SK-N-SH treated with all-trans-retinoic acid at 6 μM for 48 hours (cell line): ENCODE results near the gene KHK.

Experiments used
- ATAC-seq: fragments of 200-7000 bp; cut with Tn5 transposase; 3 replicates; pipeline ENCODE4 v1.9.1; 2020; ENCODE audit warnings: mild to moderate bottlenecking, moderate library complexity
- ARNTL ChIP-seq: fragments of 450-650 bp; formaldehyde crosslinking; IDR thresholded peaks from 2 replicates; pipeline ENCODE4 v1.5.0; 2020; ENCODE audit warnings: low read depth, mild to moderate bottlenecking, moderate library complexity, borderline replicate concordance
- BACH2 ChIP-seq: fragments of 250-450 bp; sonication (Bioruptor Pico); IDR thresholded peaks from 2 replicates; pipeline ENCODE4 v1.9.0; 2021; ENCODE audit warnings: mild to moderate bottlenecking, borderline replicate concordance
- CSDC2 ChIP-seq: fragments of 250-450 bp; sonication (Bioruptor Pico); IDR thresholded peaks from 2 replicates; pipeline ENCODE4 v1.5.0; 2020; ENCODE audit warnings: mild to moderate bottlenecking, moderate library complexity
- ESRRG ChIP-seq: fragments of 250-450 bp; sonication (Bioruptor Pico); IDR thresholded peaks from 2 replicates; pipeline ENCODE4 v1.6.1; 2021; ENCODE audit warnings: mild to moderate bottlenecking
- ISL1 ChIP-seq: fragments of 250-450 bp; sonication (Bioruptor Pico); IDR thresholded peaks from 2 replicates; pipeline ENCODE4 v2.1.2; 2022; ENCODE audit warnings: mild to moderate bottlenecking, moderate library complexity
- OSR1 ChIP-seq: fragments of 250-450 bp; sonication (Bioruptor Pico); IDR thresholded peaks from 2 replicates; pipeline ENCODE4 v1.8.0; 2022; ENCODE audit warnings: moderate library complexity, mild to moderate bottlenecking, inconsistent platforms
- PATZ1 ChIP-seq: fragments of 250-450 bp; sonication (Bioruptor Pico); IDR thresholded peaks from 2 replicates; pipeline ENCODE4 v1.8.0; 2020; ENCODE audit warnings: mild to moderate bottlenecking, moderate library complexity, borderline replicate concordance
- POU6F1 ChIP-seq: fragments of 250-450 bp; sonication (Bioruptor Pico); IDR thresholded peaks from 2 replicates; pipeline ENCODE4 v1.8.0; 2021; ENCODE audit warnings: low read depth, mild to moderate bottlenecking, moderate library complexity, borderline replicate concordance
- PPARA ChIP-seq: fragments of 250-450 bp; sonication (Bioruptor Pico); IDR thresholded peaks from 2 replicates; pipeline ENCODE4 v1.5.0; 2020; ENCODE audit warnings: mild to moderate bottlenecking, borderline replicate concordance
- RARB ChIP-seq: fragments of 250-450 bp; sonication (Bioruptor Pico); IDR thresholded peaks from 2 replicates; pipeline ENCODE4 v1.8.0; 2021; ENCODE audit warnings: mild to moderate bottlenecking, moderate library complexity
- SNAI2 ChIP-seq: fragments of 250-450 bp; sonication (Bioruptor Pico); IDR thresholded peaks from 2 replicates; pipeline ENCODE4 v1.5.0; 2020; ENCODE audit warnings: mild to moderate bottlenecking, moderate library complexity
- TCF4 ChIP-seq: fragments of 250-450 bp; sonication (Bioruptor Pico); IDR thresholded peaks from 2 replicates; pipeline ENCODE4 v1.8.0; 2021; ENCODE audit warnings: mild to moderate bottlenecking, moderate library complexity, borderline replicate concordance
- TOX ChIP-seq: fragments of 250-450 bp; sonication (Bioruptor Pico); IDR thresholded peaks from 2 replicates; pipeline ENCODE4 v1.8.0; 2021; ENCODE audit warnings: mild to moderate bottlenecking, moderate library complexity, borderline replicate concordance
- TSHZ2 ChIP-seq: fragments of 250-450 bp; sonication (Bioruptor Pico); IDR thresholded peaks from 2 replicates; pipeline ENCODE4 v1.5.0; 2020; ENCODE audit warnings: mild to moderate bottlenecking, moderate library complexity
- ZC3H10 ChIP-seq: fragments of 250-450 bp; sonication (Bioruptor Pico); IDR thresholded peaks from 2 replicates; pipeline ENCODE4 v1.5.1; 2021; ENCODE audit warnings: mild to moderate bottlenecking, moderate library complexity
- ZFP3 ChIP-seq: fragments of 250-450 bp; sonication (Bioruptor Pico); IDR thresholded peaks from 2 replicates; pipeline ENCODE4 v1.5.0; 2020; ENCODE audit warnings: mild to moderate bottlenecking, moderate library complexity
- ZFP30 ChIP-seq: fragments of 450-650 bp; formaldehyde crosslinking; IDR thresholded peaks from 2 replicates; pipeline ENCODE4 v1.5.0; 2022; ENCODE audit warnings: mild to moderate bottlenecking, moderate library complexity
- ZNF565 ChIP-seq: fragments of 450-650 bp; formaldehyde crosslinking; conservative IDR thresholded peaks from 2 replicates; pipeline ENCODE4 v1.5.0; 2020; ENCODE audit warnings: low read depth, mild to moderate bottlenecking, moderate library complexity
- ZNF70 ChIP-seq: fragments of 450-650 bp; formaldehyde crosslinking; IDR thresholded peaks from 2 replicates; pipeline ENCODE4 v1.5.0; 2020; ENCODE audit warnings: mild to moderate bottlenecking, moderate library complexity
- ZNF8 ChIP-seq: fragments of 450-650 bp; formaldehyde crosslinking; IDR thresholded peaks from 2 replicates; pipeline ENCODE4 v1.5.0; 2020; ENCODE audit warnings: mild to moderate bottlenecking, moderate library complexity
- TF ChIP-seq, protein P1 (sequence below): fragments of 250-450 bp; sonication (Bioruptor Pico); IDR thresholded peaks from 2 replicates; pipeline ENCODE4 v1.5.1; 2020; ENCODE audit warnings: low read depth, mild to moderate bottlenecking, moderate library complexity

The KHK gene

GRCh38 chr2:27053321-27053720, 33.3 kb upstream of the KHK start:
- no peak for ATAC-seq

DNA sequence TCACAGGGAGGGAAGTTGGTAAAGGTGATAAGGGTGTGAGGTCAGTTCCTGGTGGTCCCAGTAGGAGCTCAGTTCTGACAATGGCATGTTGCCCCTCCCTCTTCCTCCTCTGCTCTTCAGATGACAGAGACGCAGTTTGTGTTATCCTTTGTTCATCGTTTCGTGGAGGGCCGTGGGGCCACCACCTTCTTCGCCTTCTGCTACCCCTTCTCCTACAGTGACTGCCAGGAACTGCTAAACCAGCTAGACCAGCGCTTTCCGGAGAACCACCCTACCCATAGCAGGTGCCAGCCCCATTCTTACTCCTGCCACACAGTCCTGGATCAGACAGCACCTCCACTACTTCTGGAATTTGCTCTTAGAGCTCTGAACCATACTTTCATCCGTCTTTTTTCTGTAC, 32.8 kb upstream of the KHK start:
- TF ChIP-seq POU6F1 (CRISPR knock-in tag) (no peak), ZFP30 (CRISPR knock-in tag) (no peak), SNAI2 (CRISPR knock-in tag) (no peak), OSR1 (CRISPR knock-in tag) (no peak), ISL1 (CRISPR knock-in tag) (no peak), TOX (CRISPR knock-in tag) (no peak), ARNTL (CRISPR knock-in tag) (no peak), TSHZ2 (CRISPR knock-in tag) (no peak), RARB (CRISPR knock-in tag) (no peak), PATZ1 (CRISPR knock-in tag) (no peak), ESRRG (CRISPR knock-in tag) (no peak), ZC3H10 (CRISPR knock-in tag) (no peak), CSDC2 (no peak)
- TF ChIP-seq, protein P1, sequence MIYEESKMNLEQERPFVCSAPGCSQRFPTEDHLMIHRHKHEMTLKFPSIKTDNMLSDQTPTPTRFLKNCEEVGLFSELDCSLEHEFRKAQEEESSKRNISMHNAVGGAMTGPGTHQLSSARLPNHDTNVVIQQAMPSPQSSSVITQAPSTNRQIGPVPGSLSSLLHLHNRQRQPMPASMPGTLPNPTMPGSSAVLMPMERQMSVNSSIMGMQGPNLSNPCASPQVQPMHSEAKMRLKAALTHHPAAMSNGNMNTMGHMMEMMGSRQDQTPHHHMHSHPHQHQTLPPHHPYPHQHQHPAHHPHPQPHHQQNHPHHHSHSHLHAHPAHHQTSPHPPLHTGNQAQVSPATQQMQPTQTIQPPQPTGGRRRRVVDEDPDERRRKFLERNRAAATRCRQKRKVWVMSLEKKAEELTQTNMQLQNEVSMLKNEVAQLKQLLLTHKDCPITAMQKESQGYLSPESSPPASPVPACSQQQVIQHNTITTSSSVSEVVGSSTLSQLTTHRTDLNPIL = no peak
- no peak for ATAC-seq

More at GRCh38 chr2:27053321-27053720, 33.3 kb upstream of the KHK start:
- TF ChIP-seq ZNF70 (CRISPR knock-in tag) = no peak
- TF ChIP-seq, protein P1 = no peak
- TF ChIP-seq ZFP30 (CRISPR knock-in tag) = no peak

DNA sequence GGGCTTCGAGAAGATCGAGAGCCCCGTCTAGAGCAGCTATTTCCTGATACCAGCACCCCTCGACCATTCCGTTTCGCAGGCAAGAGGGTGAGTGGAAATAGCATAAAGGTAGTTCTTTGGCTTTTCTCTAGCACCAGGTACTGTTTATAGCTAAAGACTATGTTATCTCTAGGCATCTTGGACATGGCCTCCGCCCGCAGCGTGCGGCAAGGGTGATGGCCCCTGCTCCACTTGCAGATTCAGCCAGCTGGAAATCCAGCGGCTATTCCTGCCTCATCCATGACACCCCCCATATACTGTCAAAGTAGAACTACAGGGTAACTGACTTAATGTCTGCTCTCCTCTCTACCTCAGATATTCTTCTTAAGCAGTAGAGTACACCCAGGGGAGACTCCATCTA, 31.9 kb upstream of the KHK start:
- no peak for ATAC-seq
- no peak for TF ChIP-seq ZFP3 (CRISPR knock-in tag)
- no peak for TF ChIP-seq POU6F1 (CRISPR knock-in tag)
- TF ChIP-seq TOX (CRISPR knock-in tag) = no peak
- TF ChIP-seq ZFP30 (CRISPR knock-in tag) = no peak
- TF ChIP-seq ZC3H10 (CRISPR knock-in tag) = no peak
- no peak for TF ChIP-seq ZNF565 (CRISPR knock-in tag)
- no peak for TF ChIP-seq ZNF8 (CRISPR knock-in tag)
- no peak for TF ChIP-seq ESRRG (CRISPR knock-in tag)
- no peak for TF ChIP-seq PPARA (CRISPR knock-in tag)
- no peak for TF ChIP-seq RARB (CRISPR knock-in tag)
- TF ChIP-seq OSR1 (CRISPR knock-in tag) = no peak
- no peak for TF ChIP-seq ARNTL (CRISPR knock-in tag)
- TF ChIP-seq ZNF70 (CRISPR knock-in tag) = no peak
- TF ChIP-seq BACH2 (CRISPR knock-in tag) = no peak
- TF ChIP-seq SNAI2 (CRISPR knock-in tag) = no peak
- TF ChIP-seq TCF4 (CRISPR knock-in tag) = no peak
- no peak for TF ChIP-seq TSHZ2 (CRISPR knock-in tag)
- TF ChIP-seq, protein P1 = no peak
- no peak for TF ChIP-seq CSDC2
